K562 (cell line): ENCODE results near the gene MON2.
"Not testable (repeated sequence)": the region's sequence is repeated elsewhere in the genome, so short reads cannot be mapped to it uniquely, and the experiment has no call there.

Experiments
- BCOR ChIP-seq: fragments of 450-650 bp; IDR thresholded peaks from 2 replicates; pipeline ENCODE4 v1.6.1; 2016
- HDAC2 ChIP-seq: fragments of 450-650 bp; IDR thresholded peaks from 2 replicates; pipeline ENCODE4 v1.6.1; 2016; ENCODE audit warnings: mild to moderate bottlenecking
- KDM4B ChIP-seq, 2 experiments: fragments of 450-650 bp in 1 of 2; sonication (generic) in 1 of 2; IDR thresholded peaks; 2 replicates each; pipeline ENCODE4 v1.6.1; 2016 to 2017; ENCODE audit warnings: borderline replicate concordance in 2 of 2, antibody characterized with exemption in 1 of 2, low read depth in 1 of 2, mild to moderate bottlenecking in 1 of 2
- POLR2AphosphoS5 ChIP-seq: IDR thresholded peaks from 2 replicates; pipeline ENCODE4 v1.6.1; 2011; ENCODE audit warnings: mild to moderate bottlenecking, low read depth, low read length, moderate library complexity; ENCODE audit not compliant: control insufficient read depth, insufficient read depth
- TRIM24 ChIP-seq, 2 experiments: fragments of 450-650 bp; IDR thresholded peaks; 2 replicates each; pipeline ENCODE4 v1.6.1; 2016
- ZNF121 ChIP-seq: sonication (generic); formaldehyde crosslinking; conservative IDR thresholded peaks from 2 replicates; pipeline ENCODE4 v1.8.0; 2022; ENCODE audit warnings: missing genetic modification reagents
- ZNF124 ChIP-seq: sonication (generic); formaldehyde crosslinking; IDR thresholded peaks from 2 replicates; pipeline ENCODE4 v1.8.1; 2022; ENCODE audit warnings: missing genetic modification reagents
- ZNF717 ChIP-seq: fragments of 250-450 bp; sonication (Bioruptor Pico); IDR thresholded peaks from 2 replicates; pipeline ENCODE4 v1.5.0; 2021
- TF ChIP-seq, protein P1 (sequence below), 3 experiments: IDR thresholded peaks in 2 of 3; conservative IDR thresholded peaks in 1 of 3; 2 replicates each; pipeline ENCODE4 v1.5.1; 2011 to 2012; ENCODE audit warnings: low read length in 3 of 3, mild to moderate bottlenecking in 3 of 3, control low read depth in 2 of 3, improper control_type of control experiment in 1 of 3, inconsistent platforms in 1 of 3, low read depth in 1 of 3, mixed read lengths in 1 of 3, moderate library complexity in 1 of 3; ENCODE audit not compliant: insufficient read depth in 2 of 3
- TF ChIP-seq, protein P2 (sequence below): fragments of 250-450 bp; sonication (Bioruptor Pico); IDR thresholded peaks from 2 replicates; pipeline ENCODE4 v1.5.1; 2021; ENCODE audit warnings: mild to moderate bottlenecking
- TF ChIP-seq, protein P3 (sequence below): fragments of 250-450 bp; sonication (Bioruptor Pico); IDR thresholded peaks from 2 replicates; pipeline ENCODE4 v1.8.0; 2021; ENCODE audit warnings: moderate library complexity, mild to moderate bottlenecking, inconsistent platforms

DNA sequence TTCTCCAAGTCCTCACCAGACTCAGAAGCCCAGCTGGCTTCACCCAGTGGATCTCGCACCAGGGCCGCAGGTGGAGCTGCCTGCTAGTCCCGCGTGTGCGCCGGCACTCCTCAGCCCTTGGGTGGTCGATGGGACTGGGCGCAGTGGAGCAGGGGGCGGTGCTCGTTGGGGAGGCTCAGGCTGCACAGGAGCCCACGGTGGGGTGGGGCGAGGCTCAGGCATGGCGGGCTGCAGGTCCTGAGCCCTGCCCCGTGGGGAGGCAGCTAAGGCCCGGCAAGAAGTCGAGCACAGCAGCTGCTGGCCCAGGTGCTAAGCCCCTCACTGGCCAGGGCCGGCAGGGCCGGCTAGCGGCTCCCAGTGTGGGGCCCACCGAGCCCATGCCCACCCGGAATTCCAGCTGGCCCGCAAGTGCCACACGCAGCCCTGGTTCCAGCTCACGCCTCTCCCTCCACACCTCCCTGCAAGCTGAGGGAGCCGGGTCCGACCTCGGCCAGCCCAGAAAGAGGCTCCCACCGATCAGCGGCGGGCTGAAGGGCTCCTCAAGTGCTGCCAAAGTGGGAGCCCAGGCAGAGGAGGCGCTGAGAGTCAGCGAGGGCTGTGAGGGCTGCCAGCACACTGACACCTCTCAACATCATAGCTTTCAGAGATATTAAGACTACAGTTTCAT, 5.3 kb upstream of the MON2 start:
- TF ChIP-seq, protein P1, sequence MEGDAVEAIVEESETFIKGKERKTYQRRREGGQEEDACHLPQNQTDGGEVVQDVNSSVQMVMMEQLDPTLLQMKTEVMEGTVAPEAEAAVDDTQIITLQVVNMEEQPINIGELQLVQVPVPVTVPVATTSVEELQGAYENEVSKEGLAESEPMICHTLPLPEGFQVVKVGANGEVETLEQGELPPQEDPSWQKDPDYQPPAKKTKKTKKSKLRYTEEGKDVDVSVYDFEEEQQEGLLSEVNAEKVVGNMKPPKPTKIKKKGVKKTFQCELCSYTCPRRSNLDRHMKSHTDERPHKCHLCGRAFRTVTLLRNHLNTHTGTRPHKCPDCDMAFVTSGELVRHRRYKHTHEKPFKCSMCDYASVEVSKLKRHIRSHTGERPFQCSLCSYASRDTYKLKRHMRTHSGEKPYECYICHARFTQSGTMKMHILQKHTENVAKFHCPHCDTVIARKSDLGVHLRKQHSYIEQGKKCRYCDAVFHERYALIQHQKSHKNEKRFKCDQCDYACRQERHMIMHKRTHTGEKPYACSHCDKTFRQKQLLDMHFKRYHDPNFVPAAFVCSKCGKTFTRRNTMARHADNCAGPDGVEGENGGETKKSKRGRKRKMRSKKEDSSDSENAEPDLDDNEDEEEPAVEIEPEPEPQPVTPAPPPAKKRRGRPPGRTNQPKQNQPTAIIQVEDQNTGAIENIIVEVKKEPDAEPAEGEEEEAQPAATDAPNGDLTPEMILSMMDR (IDR thresholded peaks at IDR 0.05 in 2 of 3, conservative IDR thresholded peaks at IDR 0.05 in 1 of 3; ENCODE audit: insufficient read depth in 2 of 3, low read depth in 1 of 3, low read length in 3 of 3), result not testable (repeated sequence)
- not testable (repeated sequence) for TF ChIP-seq POLR2AphosphoS5; ZNF121; BCOR; TRIM24 (IDR thresholded peaks at IDR 0.05); KDM4B (IDR thresholded peaks at IDR 0.05; ENCODE audit: borderline replicate concordance in 2 of 2, low read depth in 1 of 2); ZNF124 (CRISPR knock-in tag); HDAC2; ZNF717 (CRISPR knock-in tag)
- TF ChIP-seq, protein P2, sequence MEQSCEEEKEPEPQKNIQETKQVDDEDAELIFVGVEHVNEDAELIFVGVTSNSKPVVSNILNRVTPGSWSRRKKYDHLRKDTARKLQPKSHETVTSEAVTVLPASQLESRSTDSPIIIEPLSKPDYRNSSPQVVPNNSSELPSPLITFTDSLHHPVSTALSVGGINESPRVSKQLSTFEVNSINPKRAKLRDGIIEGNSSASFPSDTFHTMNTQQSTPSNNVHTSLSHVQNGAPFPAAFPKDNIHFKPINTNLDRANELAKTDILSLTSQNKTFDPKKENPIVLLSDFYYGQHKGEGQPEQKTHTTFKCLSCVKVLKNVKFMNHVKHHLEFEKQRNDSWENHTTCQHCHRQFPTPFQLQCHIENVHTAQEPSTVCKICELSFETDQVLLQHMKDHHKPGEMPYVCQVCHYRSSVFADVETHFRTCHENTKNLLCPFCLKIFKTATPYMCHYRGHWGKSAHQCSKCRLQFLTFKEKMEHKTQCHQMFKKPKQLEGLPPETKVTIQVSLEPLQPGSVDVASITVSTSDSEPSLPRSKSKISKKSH (CRISPR knock-in tag), result not testable (repeated sequence)
- TF ChIP-seq, protein P3, sequence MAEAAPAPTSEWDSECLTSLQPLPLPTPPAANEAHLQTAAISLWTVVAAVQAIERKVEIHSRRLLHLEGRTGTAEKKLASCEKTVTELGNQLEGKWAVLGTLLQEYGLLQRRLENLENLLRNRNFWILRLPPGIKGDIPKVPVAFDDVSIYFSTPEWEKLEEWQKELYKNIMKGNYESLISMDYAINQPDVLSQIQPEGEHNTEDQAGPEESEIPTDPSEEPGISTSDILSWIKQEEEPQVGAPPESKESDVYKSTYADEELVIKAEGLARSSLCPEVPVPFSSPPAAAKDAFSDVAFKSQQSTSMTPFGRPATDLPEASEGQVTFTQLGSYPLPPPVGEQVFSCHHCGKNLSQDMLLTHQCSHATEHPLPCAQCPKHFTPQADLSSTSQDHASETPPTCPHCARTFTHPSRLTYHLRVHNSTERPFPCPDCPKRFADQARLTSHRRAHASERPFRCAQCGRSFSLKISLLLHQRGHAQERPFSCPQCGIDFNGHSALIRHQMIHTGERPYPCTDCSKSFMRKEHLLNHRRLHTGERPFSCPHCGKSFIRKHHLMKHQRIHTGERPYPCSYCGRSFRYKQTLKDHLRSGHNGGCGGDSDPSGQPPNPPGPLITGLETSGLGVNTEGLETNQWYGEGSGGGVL (CRISPR knock-in tag), result not testable (repeated sequence)
